ENCODE data around the gene NUP153.

- no peak for TF ChIP-seq MYC (IDR thresholded peaks at IDR 0.05; ENCODE audit: borderline replicate concordance, low read length)
- no peak for TF ChIP-seq POLR2A (IDR thresholded peaks at IDR 0.05; ENCODE audit: low read length)
- no peak for TF ChIP-seq POLR2AphosphoS2 (conservative IDR thresholded peaks at IDR 0.05; ENCODE audit: low read length)
These were observed 126.1 kb downstream of the NUP153 start for GRCh38 chr6:17580518-17581048.
